ENCODE results near the gene SURF1. TPM values are rescaled to one million over a fixed set of nuclear protein-coding genes. Genes with fewer than 3 reads are reported as not detected.
A peak's percentile ranks its signal among the peaks of the same experiment; 100 is the strongest.

SURF1 gene
- total and polyA plus RNA-seq, 2 experiments from 2014 or later: 32.9 to 88.3 TPM

- Histone ChIP-seq H3K36me3 (peaks cover 36% of the 10 kb centered on the region), H3K27ac (peak overlapping the region; percentile 99), H3K4me1 (ENCODE audit: low read depth) (peaks cover 3% of the 10 kb centered on the region), H3K4me3 (peak overlapping the region; percentile 100), H3K9me3 (ENCODE audit: low read depth) (no peaks in the 10 kb centered on the region), H3K27me3 (no peaks in the 10 kb centered on the region)
- no peak for DNase-seq (ENCODE audit: low read depth in 1 of 2, low spot score in 1 of 2)
- no peak for TF ChIP-seq CTCF (IDR thresholded peaks at IDR 0.05; ENCODE audit: low read depth, low read length)
Observed at GRCh38 chr9:133346021-133346785, 10.1 kb downstream of the SURF1 start.

DNA sequence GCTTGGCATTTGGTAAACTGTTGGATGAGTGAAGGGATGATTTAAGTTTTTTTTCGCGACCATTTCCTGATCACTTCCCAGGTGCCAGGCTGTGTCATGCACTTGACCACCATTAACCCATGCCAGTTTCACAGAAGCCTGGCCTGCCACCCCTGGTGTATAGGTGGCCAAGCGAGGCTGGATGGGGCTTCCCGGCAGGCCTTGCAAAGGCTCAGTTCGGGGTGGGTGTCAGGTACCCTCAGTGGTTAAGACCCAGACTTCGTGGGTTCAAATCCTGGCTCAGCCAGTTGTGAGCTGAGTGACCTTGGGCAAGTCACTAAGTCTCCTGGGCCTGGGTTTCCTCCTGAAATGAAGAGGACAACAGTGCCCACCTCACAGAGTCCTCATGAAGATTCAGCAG lies 10.7 kb downstream of the SURF1 start:
- no peaks in the 10 kb centered on the region for H3K27me3 ChIP-seq
- H3K27ac ChIP-seq: no peak overlapping the region
- no peak for DNase-seq (ENCODE audit: low read depth in 1 of 2, low spot score in 1 of 2)
- peaks cover 32% of the 10 kb centered on the region for H3K36me3 ChIP-seq
- H3K4me1 ChIP-seq (ENCODE audit: low read depth): peaks cover 3% of the 10 kb centered on the region
- no peak overlapping the region for H3K4me3 ChIP-seq
- no peaks in the 10 kb centered on the region for H3K9me3 ChIP-seq (ENCODE audit: low read depth)
- TF ChIP-seq CTCF (IDR thresholded peaks at IDR 0.05; ENCODE audit: low read depth, low read length): no peak

- no peak for DNase-seq (ENCODE audit: low read depth in 1 of 2, low spot score in 1 of 2)
- Histone ChIP-seq H3K4me3 (no peak overlapping the region), H3K4me1 (ENCODE audit: low read depth) (peaks cover 3% of the 10 kb centered on the region), H3K27me3 (no peaks in the 10 kb centered on the region), H3K36me3 (peaks cover 29% of the 10 kb centered on the region), H3K27ac (no peak overlapping the region), H3K9me3 (ENCODE audit: low read depth) (no peaks in the 10 kb centered on the region)
- no peak for TF ChIP-seq CTCF (IDR thresholded peaks at IDR 0.05; ENCODE audit: low read depth, low read length)
Observed at GRCh38 chr9:133344979-133345378, 11.3 kb downstream of the SURF1 start.

DNA sequence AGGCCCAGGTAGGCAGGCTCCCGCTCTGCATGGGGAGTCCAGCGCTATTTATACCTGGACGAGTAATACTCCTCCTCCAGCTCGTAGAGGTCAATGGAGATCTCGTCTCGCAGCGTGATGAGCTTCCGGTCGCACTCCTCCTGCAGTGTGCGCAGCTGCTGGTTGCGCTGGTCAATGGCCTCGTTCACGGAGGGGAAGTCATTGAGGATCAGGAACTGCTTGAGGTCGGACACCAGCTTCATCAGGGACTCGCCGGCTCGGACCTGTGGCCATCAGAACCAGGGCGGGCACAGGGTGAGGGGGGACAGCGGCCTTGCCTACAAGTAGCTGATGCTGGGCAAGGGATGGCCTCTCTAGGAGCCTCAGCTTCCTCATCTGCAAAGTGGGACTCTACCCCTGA lies 12.2 kb downstream of the SURF1 start:
- Histone ChIP-seq H3K9me3 (ENCODE audit: low read depth) (no peaks in the 10 kb centered on the region), H3K4me3 (no peak overlapping the region), H3K4me1 (ENCODE audit: low read depth) (peaks cover 3% of the 10 kb centered on the region), H3K36me3 (peaks cover 19% of the 10 kb centered on the region), H3K27ac (no peak overlapping the region), H3K27me3 (no peaks in the 10 kb centered on the region)
- TF ChIP-seq CTCF (IDR thresholded peaks at IDR 0.05; ENCODE audit: low read depth, low read length): no peak
- no peak for DNase-seq (ENCODE audit: low read depth in 1 of 2, low spot score in 1 of 2)

GRCh38 chr9:133342570-133342969 lies 13.7 kb downstream of the SURF1 start:
- H3K36me3 ChIP-seq: peaks cover 19% of the 10 kb centered on the region
- H3K27me3 ChIP-seq: no peaks in the 10 kb centered on the region
- no peak overlapping the region for H3K27ac ChIP-seq
- H3K9me3 ChIP-seq (ENCODE audit: low read depth): no peaks in the 10 kb centered on the region
- no peak for TF ChIP-seq CTCF (IDR thresholded peaks at IDR 0.05; ENCODE audit: low read depth, low read length)
- H3K4me3 ChIP-seq: no peak overlapping the region
- no peak for DNase-seq (ENCODE audit: low read depth in 1 of 2, low spot score in 1 of 2)
- H3K4me1 ChIP-seq (ENCODE audit: low read depth): peaks cover 3% of the 10 kb centered on the region

Measured in cardiac muscle cell (in vitro differentiated cells and primary cell).